HepG2 (cell line): ENCODE results near the gene MRS2. TPM values are rescaled to one million over a fixed set of nuclear protein-coding genes. Genes with fewer than 3 reads are reported as not detected.

Experiments used
- AGO2 ChIP-seq: fragments of 200-400 bp; formaldehyde crosslinking; optimal IDR thresholded peaks from 2 replicates; pipeline ENCODE3; 2017; ENCODE audit warnings: mild to moderate bottlenecking, low read depth, low read length, moderate library complexity
- ARHGAP35 ChIP-seq: sonication (generic); formaldehyde crosslinking; IDR thresholded peaks from 2 replicates; pipeline ENCODE4 v1.9.0; 2022; ENCODE audit warnings: mild to moderate bottlenecking, inconsistent platforms, moderate library complexity, missing genetic modification reagents, borderline replicate concordance
- ARID3A ChIP-seq: IDR thresholded peaks from 2 replicates; pipeline ENCODE4 v1.6.1; 2012; ENCODE audit warnings: low read depth, low read length, improper control_type of control experiment
- ATF5 ChIP-seq: sonication (generic); formaldehyde crosslinking; IDR thresholded peaks from 2 replicates; pipeline ENCODE4 v1.4.0; 2020; ENCODE audit warnings: mild to moderate bottlenecking, low read depth, missing genetic modification reagents
- CBX1 ChIP-seq: IDR thresholded peaks from one replicate; pipeline ENCODE4 v1.6.1; 2016; ENCODE audit warnings: antibody characterized with exemption, low read depth
- CREB3 ChIP-seq: sonication (generic); formaldehyde crosslinking; IDR thresholded peaks from 2 replicates; pipeline ENCODE4 v1.5.0; 2020; ENCODE audit warnings: missing genetic modification reagents
- HDAC2 ChIP-seq: sonication (generic); formaldehyde crosslinking; IDR thresholded peaks from 2 replicates; pipeline ENCODE4 v1.4.0; 2020; ENCODE audit warnings: missing genetic modification reagents
- RAD51 ChIP-seq: fragments of 450-650 bp; IDR thresholded peaks from 2 replicates; pipeline ENCODE4 v1.6.1; 2016; ENCODE audit warnings: borderline replicate concordance
- REL ChIP-seq: sonication (generic); formaldehyde crosslinking; conservative IDR thresholded peaks from 2 replicates; pipeline ENCODE4 v1.8.0; 2022; ENCODE audit warnings: mild to moderate bottlenecking, missing genetic modification reagents, moderate library complexity
- TFAP4 ChIP-seq: sonication (generic); IDR thresholded peaks from 2 replicates; pipeline ENCODE4 v1.6.1; 2016; ENCODE audit warnings: low read depth, borderline replicate concordance
- ZBED4 ChIP-seq: sonication (generic); formaldehyde crosslinking; IDR thresholded peaks from 2 replicates; pipeline ENCODE4 v1.4.0; 2020; ENCODE audit warnings: missing genetic modification reagents, borderline replicate concordance
- ZFP37 ChIP-seq: sonication (generic); formaldehyde crosslinking; IDR thresholded peaks from 2 replicates; pipeline ENCODE4 v1.4.0; 2020; ENCODE audit warnings: missing genetic modification reagents, borderline replicate concordance
- ZNF235 ChIP-seq: sonication (generic); formaldehyde crosslinking; IDR thresholded peaks from 2 replicates; pipeline ENCODE4 v1.8.1; 2023; ENCODE audit warnings: mild to moderate bottlenecking, missing genetic modification reagents, borderline replicate concordance
- ZNF30 ChIP-seq: sonication (generic); formaldehyde crosslinking; IDR thresholded peaks from 2 replicates; pipeline ENCODE4 v1.5.0; 2020; ENCODE audit warnings: mild to moderate bottlenecking, missing genetic modification reagents
- ZNF333 ChIP-seq: sonication (generic); formaldehyde crosslinking; IDR thresholded peaks from 2 replicates; pipeline ENCODE4 v1.4.0; 2020; ENCODE audit warnings: mild to moderate bottlenecking, missing genetic modification reagents, borderline replicate concordance
- ZNF33B ChIP-seq: sonication (generic); formaldehyde crosslinking; IDR thresholded peaks from 2 replicates; pipeline ENCODE4 v1.5.1; 2020; ENCODE audit warnings: mild to moderate bottlenecking, missing genetic modification reagents
- ZNF513 ChIP-seq: sonication (generic); formaldehyde crosslinking; conservative IDR thresholded peaks from 2 replicates; pipeline ENCODE4 v1.5.0; 2020; ENCODE audit warnings: missing genetic modification reagents
- polyA plus RNA-seq, 8 experiments: library from polyadenylated mRNA; depleted of rRNA in 3 of 8; stranded (reverse) in 7 of 8; unstranded in 1 of 8; fragments of >200 nt; fragmentation: Illumina TruSeq in 4 of 8; extraction: Trizol in 4 of 8; gene quantifications; 2 replicates each; pipeline versions ENCODE4 v1.2.1 to v1.2.3, GENCODE V29; 2011 to 2016; ENCODE audit warnings: low read depth in 4 of 8, missing spikeins in 1 of 8, mixed read lengths in 1 of 8; ENCODE audit not compliant: insufficient read depth in 1 of 8
- total RNA-seq, 5 experiments: library from RNA; depleted of rRNA; stranded (reverse); fragments of >200 nt; fragmentation: Illumina TruSeq; extraction: Trizol; gene quantifications; 2 replicates each; pipeline ENCODE4 v1.2.3, GENCODE V29; 2016; ENCODE audit warnings: low read depth in 1 of 5

Gene MRS2
- total and polyA plus RNA-seq, 2 of the 13 experiments (the other 11 are each of a cell fraction or from before 2014, with no cell fraction given) = 31.1 to 83.8 TPM

- peak; percentile 99 for TF ChIP-seq ATF5 (CRISPR knock-in tag)
- peak; percentile 98; the same call in 1 of the 2 replicates for TF ChIP-seq ZNF333 (CRISPR knock-in tag)
- no peak for TF ChIP-seq RAD51
- peak; percentile 53; the same call in 1 of the 2 replicates for TF ChIP-seq ZNF33B
- TF ChIP-seq ZNF30 (CRISPR knock-in tag) = peak; percentile 74; the same call in 1 of the 2 replicates
- TF ChIP-seq CREB3 (CRISPR knock-in tag) = peak; percentile 81; the same call in 1 of the 2 replicates
- TF ChIP-seq ZFP37 (CRISPR knock-in tag) = peak; percentile 91
- TF ChIP-seq ARHGAP35 (CRISPR knock-in tag) = peak; percentile 58
- TF ChIP-seq ZNF513 (CRISPR knock-in tag) = peak; percentile 99; the same call in 1 of the 2 replicates
- no peak; the same call in 1 of the 2 replicates for TF ChIP-seq TFAP4
- peak; percentile 91 for TF ChIP-seq AGO2
- peak; percentile 90 for TF ChIP-seq REL
- peak; percentile 25 for TF ChIP-seq HDAC2 (CRISPR knock-in tag)
- no peak for TF ChIP-seq ZBED4 (CRISPR knock-in tag)
- no peak; the same call in 1 of the 2 replicates for TF ChIP-seq ARID3A
- peak; percentile 31; the same call in 1 of the 2 replicates for TF ChIP-seq ZNF235 (CRISPR knock-in tag)
- no peak for TF ChIP-seq CBX1
Measured at GRCh38 chr6:24402697-24403500, at the start of gene MRS2 (continued).
